EL (cell line): ENCODE measurements around the gene ZBTB7C.
A peak's percentile ranks its signal among the peaks of the same experiment; 100 is the strongest.
"Not testable (repeated sequence)": the region's sequence is repeated elsewhere in the genome, so short reads cannot be mapped to it uniquely, and the experiment has no call there.

Experiments
- DNase-seq: peaks from one replicate; pipeline ENCODE4 v3.0.0-alpha.2; 2016

The ZBTB7C gene

GRCh38 chr18:48293954-48294898, 115.0 kb downstream of the ZBTB7C start:
- peak; percentile 11 for DNase-seq

- no peak for DNase-seq
Measured at GRCh38 chr18:48292782-48293424, 116.3 kb downstream of the ZBTB7C start.

GRCh38 chr18:48292229-48292628, 117.0 kb downstream of the ZBTB7C start:
- DNase-seq, result no peak

GRCh38 chr18:48290162-48290926, 118.8 kb downstream of the ZBTB7C start:
- no peak for DNase-seq

GRCh38 chr18:48284743-48285142, 124.4 kb downstream of the ZBTB7C start:
- DNase-seq, result no peak

GRCh38 chr18:48284011-48284410, 125.2 kb downstream of the ZBTB7C start:
- DNase-seq, result not testable (repeated sequence)

GRCh38 chr18:48281460-48281859, 127.7 kb downstream of the ZBTB7C start:
- DNase-seq, result not testable (repeated sequence)

GRCh38 chr18:48279312-48279711, 129.9 kb downstream of the ZBTB7C start:
- DNase-seq, result no peak

- no peak for DNase-seq
Measured at GRCh38 chr18:48278081-48278480, 131.1 kb downstream of the ZBTB7C start.

- DNase-seq, result no peak
Measured at GRCh38 chr18:48274301-48274700, 134.9 kb downstream of the ZBTB7C start.

GRCh38 chr18:48270929-48271328, 138.3 kb downstream of the ZBTB7C start:
- DNase-seq, result no peak

GRCh38 chr18:48265328-48265727, 143.9 kb downstream of the ZBTB7C start:
- DNase-seq, result no peak

- no peak for DNase-seq
Measured at GRCh38 chr18:48263914-48264902, 145.0 kb downstream of the ZBTB7C start.

- DNase-seq, result no peak
Measured at GRCh38 chr18:48263192-48263853, 145.9 kb downstream of the ZBTB7C start.

- no peak for DNase-seq
Measured at GRCh38 chr18:48260237-48260636, 148.9 kb downstream of the ZBTB7C start.

GRCh38 chr18:48256848-48257247, 152.3 kb downstream of the ZBTB7C start:
- DNase-seq, result no peak

GRCh38 chr18:48254077-48254602, 155.0 kb downstream of the ZBTB7C start:
- DNase-seq, result no peak

- no peak for DNase-seq
Measured at GRCh38 chr18:48252525-48252924, 156.7 kb downstream of the ZBTB7C start.

- DNase-seq, result no peak
Measured at GRCh38 chr18:48250918-48251317, 158.3 kb downstream of the ZBTB7C start.

GRCh38 chr18:48250362-48250907, 158.7 kb downstream of the ZBTB7C start:
- DNase-seq, result no peak

GRCh38 chr18:48249854-48250253, 159.3 kb downstream of the ZBTB7C start:
- DNase-seq, result no peak
